ENCODE results near the gene RTP5.
"Not testable (repeated sequence)": the region's sequence is repeated elsewhere in the genome, so short reads cannot be mapped to it uniquely, and the experiment has no call there.

RTP5 gene

DNA sequence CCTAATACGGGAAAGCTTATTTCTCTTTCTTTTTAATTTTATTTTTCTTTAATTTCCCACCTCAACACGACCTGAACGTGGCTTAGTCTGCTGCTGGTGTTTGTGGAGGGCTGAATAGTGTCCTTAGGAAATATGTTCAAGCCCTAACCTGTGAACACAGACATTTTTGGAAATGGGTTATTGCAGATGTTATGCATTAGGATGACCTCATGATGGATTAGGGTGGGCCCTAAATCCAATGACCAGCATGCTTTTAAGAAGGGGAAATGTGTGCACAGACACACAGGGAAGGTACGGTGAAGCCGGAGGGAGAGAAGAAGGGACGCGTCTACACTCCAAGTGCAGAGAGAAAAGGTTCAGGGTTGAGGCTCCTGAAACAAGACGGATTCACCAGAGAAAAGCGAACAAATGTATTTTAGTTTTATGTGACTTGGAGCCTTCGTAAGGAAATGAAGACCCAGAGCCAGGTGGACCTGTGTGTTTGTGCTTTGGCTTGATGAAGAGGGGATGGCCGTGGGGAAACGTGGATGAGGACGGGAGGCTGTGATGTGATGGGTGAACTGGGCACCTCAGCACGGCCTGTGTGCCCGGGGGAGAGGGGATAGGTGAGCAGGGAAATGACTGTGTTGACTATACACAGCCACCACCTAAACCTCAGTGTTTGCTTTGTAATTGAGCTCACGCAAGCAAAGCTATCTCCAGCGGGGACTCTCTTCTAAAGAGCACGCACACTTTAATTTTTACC lies 37.5 kb downstream of the RTP5 start:
- no peak for DNase-seq (ENCODE audit: low read depth)
- no peak overlapping the region for H3K4me3 ChIP-seq (ENCODE audit: low read depth, low read length)
- no peak for TF ChIP-seq CTCF (IDR thresholded peaks at IDR 0.05; ENCODE audit: control insufficient read depth, extremely low read depth, insufficient read depth)

GRCh38 chr2:241907831-241908230 lies 38.3 kb downstream of the RTP5 start:
- not testable (repeated sequence) for H3K4me3 ChIP-seq (ENCODE audit: low read depth, low read length); DNase-seq (ENCODE audit: low read depth)

- no peak for DNase-seq (ENCODE audit: low read depth)
- no peak for TF ChIP-seq CTCF (IDR thresholded peaks at IDR 0.05; ENCODE audit: control insufficient read depth, extremely low read depth, insufficient read depth)
- H3K4me3 ChIP-seq (ENCODE audit: low read depth, low read length): no peak overlapping the region
Observed at GRCh38 chr2:241908686-241909420, 39.3 kb downstream of the RTP5 start.

GRCh38 chr2:241909769-241910168 lies 40.2 kb downstream of the RTP5 start:
- H3K4me3 ChIP-seq (ENCODE audit: low read depth, low read length): no peak overlapping the region
- TF ChIP-seq CTCF (IDR thresholded peaks at IDR 0.05; ENCODE audit: control insufficient read depth, extremely low read depth, insufficient read depth): no peak
- no peak for DNase-seq (ENCODE audit: low read depth)

- no peak for TF ChIP-seq CTCF (IDR thresholded peaks at IDR 0.05; ENCODE audit: control insufficient read depth, extremely low read depth, insufficient read depth)
- H3K4me3 ChIP-seq (ENCODE audit: low read depth, low read length): no peak overlapping the region
- DNase-seq (ENCODE audit: low read depth): no peak
Observed at GRCh38 chr2:241910604-241911520, 41.3 kb downstream of the RTP5 start.

DNA sequence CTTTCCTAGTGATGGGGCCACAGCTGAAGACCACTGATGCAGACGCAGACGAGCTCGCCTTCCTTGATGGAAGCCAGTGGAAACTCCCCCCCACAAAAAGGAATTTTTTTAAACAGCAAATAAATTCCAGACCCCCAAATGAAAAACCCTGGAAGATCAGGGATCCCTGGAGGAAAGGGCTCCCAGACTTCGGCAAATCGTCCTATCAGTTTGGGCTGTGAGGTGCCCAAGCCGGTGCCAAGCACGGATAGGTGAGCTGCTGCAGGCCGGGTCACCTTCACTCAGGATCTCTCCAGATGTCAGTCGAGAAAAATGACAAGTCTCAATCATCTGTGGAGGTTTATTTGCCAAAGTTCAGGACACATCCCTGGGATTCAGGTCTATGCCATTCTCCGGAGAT lies 42.0 kb downstream of the RTP5 start:
- TF ChIP-seq CTCF (IDR thresholded peaks at IDR 0.05; ENCODE audit: control insufficient read depth, extremely low read depth, insufficient read depth): no peak
- H3K4me3 ChIP-seq (ENCODE audit: low read depth, low read length): no peak overlapping the region
- DNase-seq (ENCODE audit: low read depth): no peak

GRCh38 chr2:241912021-241912555 lies 42.6 kb downstream of the RTP5 start:
- H3K4me3 ChIP-seq (ENCODE audit: low read depth, low read length): no peak overlapping the region
- DNase-seq (ENCODE audit: low read depth): no peak
- TF ChIP-seq CTCF (IDR thresholded peaks at IDR 0.05; ENCODE audit: control insufficient read depth, extremely low read depth, insufficient read depth): no peak

All from LNCaP clone FGC (cell line).